ENCODE data around the gene TSC22D3. TPM values are rescaled to one million over a fixed set of nuclear protein-coding genes. Genes with fewer than 3 reads are reported as not detected.

TSC22D3 gene
- total RNA-seq, 2 experiments from 2014 or later: 29.3 to 35.6 TPM

- Histone ChIP-seq H3K36me3 (ENCODE audit: insufficient read depth, low read length) (no peaks in the 10 kb centered on the region), H3K4me1 (ENCODE audit: insufficient read depth, low read length, poor library complexity, severe bottlenecking) (no peaks in the 10 kb centered on the region), H2AFZ (ENCODE audit: low read length) (no peak overlapping the region), H4K20me1 (ENCODE audit: insufficient read depth, low read length) (no peaks in the 10 kb centered on the region), H3K4me3 (ENCODE audit: low read depth, low read length, poor library complexity, severe bottlenecking) (no peak overlapping the region), H3K4me2 (ENCODE audit: low read length) (no peak overlapping the region), H3K9me2 (ENCODE audit: insufficient read depth, low read length) (no peaks in the 10 kb centered on the region), H3K79me2 (ENCODE audit: insufficient read depth, low read depth, low read length) (no peaks in the 10 kb centered on the region), H3K27ac (ENCODE audit: low read depth, low read length, poor library complexity, severe bottlenecking) (no peak overlapping the region), H3K9me3 (ENCODE audit: low read length) (no peaks in the 10 kb centered on the region)
- intact Hi-C loops (cut with micrococcal nuclease; ENCODE audit: unreplicated experiment): no loop called here
- BruUV-seq (replicated peaks): no TSS peak
- no peak for TF ChIP-seq EZH2phosphoT487 (IDR thresholded peaks at IDR 0.05; ENCODE audit: borderline replicate concordance, low read depth, low read length)
- no peak for TF ChIP-seq CTCF (conservative IDR thresholded peaks at IDR 0.05; ENCODE audit: low read length)
- DNase-seq (ENCODE audit: low spot score): no peak
- CTCF ChIA-PET (ENCODE audit: unreplicated experiment): no interaction called here
- POLR2A ChIA-PET: interaction anchor here (0.6 kb wide), 1 partner anchor 125 kb away, joined by 6 read pairs; no protein-coding TSS in a partner anchor
Observed at GRCh38 chrX:107736781-107737531, 38.6 kb downstream of the TSC22D3 start.

DNA sequence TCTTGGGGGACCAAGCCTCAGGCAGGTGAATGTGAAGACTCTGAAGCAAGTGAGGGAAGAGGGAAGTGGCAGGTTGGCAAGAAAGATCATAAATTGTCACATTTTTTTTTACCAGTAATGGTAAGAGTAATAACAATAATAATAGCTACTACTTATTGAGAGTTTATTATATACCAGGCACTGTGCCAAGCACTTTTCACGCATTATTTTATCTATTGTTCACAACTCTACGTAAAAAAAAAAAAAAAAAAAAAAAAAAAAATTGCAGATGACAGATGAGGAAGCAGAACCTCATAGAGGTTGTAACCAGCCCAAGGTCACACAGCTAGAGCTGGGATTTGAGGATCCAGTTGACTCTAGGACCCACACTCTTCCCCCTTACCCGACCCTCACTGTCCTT lies 40.9 kb downstream of the TSC22D3 start:
- TF ChIP-seq EZH2phosphoT487 (IDR thresholded peaks at IDR 0.05; ENCODE audit: borderline replicate concordance, low read depth, low read length): no peak
- TF ChIP-seq CTCF (conservative IDR thresholded peaks at IDR 0.05; ENCODE audit: low read length): no peak
- H3K9me3 ChIP-seq (ENCODE audit: low read length): no peaks in the 10 kb centered on the region
- ChIA-PET CTCF (ENCODE audit: unreplicated experiment) (no interaction called here), POLR2A (no interaction called here)
- H3K36me3 ChIP-seq (ENCODE audit: insufficient read depth, low read length): no peaks in the 10 kb centered on the region
- no TSS peak for BruUV-seq (replicated peaks)
- no peaks in the 10 kb centered on the region for H3K79me2 ChIP-seq (ENCODE audit: insufficient read depth, low read depth, low read length)
- intact Hi-C loops (cut with micrococcal nuclease; ENCODE audit: unreplicated experiment): no loop called here
- no peak overlapping the region for H3K4me3 ChIP-seq (ENCODE audit: low read depth, low read length, poor library complexity, severe bottlenecking)
- no peak for DNase-seq (ENCODE audit: low spot score)
- H3K4me1 ChIP-seq (ENCODE audit: insufficient read depth, low read length, poor library complexity, severe bottlenecking): peaks cover 2% of the 10 kb centered on the region
- H3K9me2 ChIP-seq (ENCODE audit: insufficient read depth, low read length): no peaks in the 10 kb centered on the region
- no peaks in the 10 kb centered on the region for H4K20me1 ChIP-seq (ENCODE audit: insufficient read depth, low read length)
- no peak overlapping the region for H3K4me2 ChIP-seq (ENCODE audit: low read length)
- H2AFZ ChIP-seq (ENCODE audit: low read length): no peak overlapping the region
- no peak overlapping the region for H3K27ac ChIP-seq (ENCODE audit: low read depth, low read length, poor library complexity, severe bottlenecking)

DNA sequence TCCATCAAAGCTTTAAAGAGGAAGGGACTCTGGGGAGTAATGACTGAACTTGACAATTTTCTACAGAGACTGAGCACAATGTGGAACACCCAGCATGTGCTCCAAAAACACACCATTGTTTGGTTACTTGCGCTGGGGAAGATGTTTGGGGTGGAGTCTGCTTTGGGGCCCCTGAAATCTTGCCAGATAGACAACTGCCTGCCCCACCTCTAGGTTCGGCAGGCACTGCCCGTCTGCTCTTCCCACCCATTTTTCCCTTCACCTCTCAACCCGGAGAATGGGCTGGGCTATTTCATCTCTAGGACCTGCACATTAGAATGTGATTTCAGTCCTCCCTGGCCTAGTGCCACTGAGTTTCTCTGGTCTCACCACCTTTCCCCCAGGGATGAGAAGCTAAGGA lies 41.9 kb downstream of the TSC22D3 start:
- CTCF ChIA-PET (ENCODE audit: unreplicated experiment): no interaction called here
- intact Hi-C loops (cut with micrococcal nuclease; ENCODE audit: unreplicated experiment): no loop called here
- BruUV-seq (replicated peaks): no TSS peak

More for the DNA sequence above, 41.9 kb downstream of the TSC22D3 start:
- no peak overlapping the region for H3K4me2 ChIP-seq (ENCODE audit: low read length)
- H4K20me1 ChIP-seq (ENCODE audit: insufficient read depth, low read length): no peaks in the 10 kb centered on the region
- H3K27ac ChIP-seq (ENCODE audit: low read depth, low read length, poor library complexity, severe bottlenecking): no peak overlapping the region
- no peak overlapping the region for H3K4me3 ChIP-seq (ENCODE audit: low read depth, low read length, poor library complexity, severe bottlenecking)
- no peak for TF ChIP-seq CTCF (conservative IDR thresholded peaks at IDR 0.05; ENCODE audit: low read length)
- no peak for TF ChIP-seq EZH2phosphoT487 (IDR thresholded peaks at IDR 0.05; ENCODE audit: borderline replicate concordance, low read depth, low read length)
- H3K36me3 ChIP-seq (ENCODE audit: insufficient read depth, low read length): no peaks in the 10 kb centered on the region
- POLR2A ChIA-PET: interaction anchor here (0.7 kb wide), 1 partner anchor 17 kb away, joined by 3 read pairs; no protein-coding TSS in a partner anchor
- H3K9me2 ChIP-seq (ENCODE audit: insufficient read depth, low read length): no peaks in the 10 kb centered on the region
- no peak for DNase-seq (ENCODE audit: low spot score)
- no peak overlapping the region for H2AFZ ChIP-seq (ENCODE audit: low read length)
- H3K79me2 ChIP-seq (ENCODE audit: insufficient read depth, low read depth, low read length): no peaks in the 10 kb centered on the region
- no peaks in the 10 kb centered on the region for H3K9me3 ChIP-seq (ENCODE audit: low read length)
- peaks cover 6% of the 10 kb centered on the region for H3K4me1 ChIP-seq (ENCODE audit: insufficient read depth, low read length, poor library complexity, severe bottlenecking)
